SK-N-SH treated with all-trans-retinoic acid at 6 μM for 48 hours (cell line): Measurements from ENCODE around the gene ADARB2.

Experiments used
- ATAC-seq: fragments of 200-7000 bp; cut with Tn5 transposase; 3 replicates; pipeline ENCODE4 v1.9.1; 2020; ENCODE audit warnings: mild to moderate bottlenecking, moderate library complexity
- ARNTL ChIP-seq: fragments of 450-650 bp; formaldehyde crosslinking; IDR thresholded peaks from 2 replicates; pipeline ENCODE4 v1.5.0; 2020; ENCODE audit warnings: low read depth, mild to moderate bottlenecking, moderate library complexity, borderline replicate concordance
- BACH2 ChIP-seq: fragments of 250-450 bp; sonication (Bioruptor Pico); IDR thresholded peaks from 2 replicates; pipeline ENCODE4 v1.9.0; 2021; ENCODE audit warnings: mild to moderate bottlenecking, borderline replicate concordance
- CSDC2 ChIP-seq: fragments of 250-450 bp; sonication (Bioruptor Pico); IDR thresholded peaks from 2 replicates; pipeline ENCODE4 v1.5.0; 2020; ENCODE audit warnings: mild to moderate bottlenecking, moderate library complexity
- ESRRG ChIP-seq: fragments of 250-450 bp; sonication (Bioruptor Pico); IDR thresholded peaks from 2 replicates; pipeline ENCODE4 v1.6.1; 2021; ENCODE audit warnings: mild to moderate bottlenecking
- GLIS3 ChIP-seq: fragments of 250-450 bp; sonication (Bioruptor Pico); IDR thresholded peaks from 2 replicates; pipeline ENCODE4 v1.5.0; 2020; ENCODE audit warnings: mild to moderate bottlenecking, moderate library complexity
- ISL1 ChIP-seq: fragments of 250-450 bp; sonication (Bioruptor Pico); IDR thresholded peaks from 2 replicates; pipeline ENCODE4 v2.1.2; 2022; ENCODE audit warnings: mild to moderate bottlenecking, moderate library complexity
- OSR1 ChIP-seq: fragments of 250-450 bp; sonication (Bioruptor Pico); IDR thresholded peaks from 2 replicates; pipeline ENCODE4 v1.8.0; 2022; ENCODE audit warnings: moderate library complexity, mild to moderate bottlenecking, inconsistent platforms
- POU6F1 ChIP-seq: fragments of 250-450 bp; sonication (Bioruptor Pico); IDR thresholded peaks from 2 replicates; pipeline ENCODE4 v1.8.0; 2021; ENCODE audit warnings: low read depth, mild to moderate bottlenecking, moderate library complexity, borderline replicate concordance
- PPARA ChIP-seq: fragments of 250-450 bp; sonication (Bioruptor Pico); IDR thresholded peaks from 2 replicates; pipeline ENCODE4 v1.5.0; 2020; ENCODE audit warnings: mild to moderate bottlenecking, borderline replicate concordance
- RARB ChIP-seq: fragments of 250-450 bp; sonication (Bioruptor Pico); IDR thresholded peaks from 2 replicates; pipeline ENCODE4 v1.8.0; 2021; ENCODE audit warnings: mild to moderate bottlenecking, moderate library complexity
- SNAI2 ChIP-seq: fragments of 250-450 bp; sonication (Bioruptor Pico); IDR thresholded peaks from 2 replicates; pipeline ENCODE4 v1.5.0; 2020; ENCODE audit warnings: mild to moderate bottlenecking, moderate library complexity
- TCF4 ChIP-seq: fragments of 250-450 bp; sonication (Bioruptor Pico); IDR thresholded peaks from 2 replicates; pipeline ENCODE4 v1.8.0; 2021; ENCODE audit warnings: mild to moderate bottlenecking, moderate library complexity, borderline replicate concordance
- TOX ChIP-seq: fragments of 250-450 bp; sonication (Bioruptor Pico); IDR thresholded peaks from 2 replicates; pipeline ENCODE4 v1.8.0; 2021; ENCODE audit warnings: mild to moderate bottlenecking, moderate library complexity, borderline replicate concordance
- TSHZ2 ChIP-seq: fragments of 250-450 bp; sonication (Bioruptor Pico); IDR thresholded peaks from 2 replicates; pipeline ENCODE4 v1.5.0; 2020; ENCODE audit warnings: mild to moderate bottlenecking, moderate library complexity
- ZC3H10 ChIP-seq: fragments of 250-450 bp; sonication (Bioruptor Pico); IDR thresholded peaks from 2 replicates; pipeline ENCODE4 v1.5.1; 2021; ENCODE audit warnings: mild to moderate bottlenecking, moderate library complexity
- ZFP30 ChIP-seq: fragments of 450-650 bp; formaldehyde crosslinking; IDR thresholded peaks from 2 replicates; pipeline ENCODE4 v1.5.0; 2022; ENCODE audit warnings: mild to moderate bottlenecking, moderate library complexity
- ZNF70 ChIP-seq: fragments of 450-650 bp; formaldehyde crosslinking; IDR thresholded peaks from 2 replicates; pipeline ENCODE4 v1.5.0; 2020; ENCODE audit warnings: mild to moderate bottlenecking, moderate library complexity

ADARB2 gene

GRCh38 chr10:1203704-1204103, 533.6 kb downstream of the ADARB2 start:
- no peak for TF ChIP-seq ZFP30 (CRISPR knock-in tag)
- TF ChIP-seq, all 23 proteins: peak for 0
- ATAC-seq: no peak

- TF ChIP-seq OSR1 (CRISPR knock-in tag): no peak
- no peak for TF ChIP-seq ZC3H10 (CRISPR knock-in tag)
- TF ChIP-seq ISL1 (CRISPR knock-in tag): no peak
- TF ChIP-seq CSDC2 (CRISPR knock-in tag): no peak
- no peak for TF ChIP-seq SNAI2 (CRISPR knock-in tag)
- no peak for TF ChIP-seq POU6F1 (CRISPR knock-in tag)
- no peak for TF ChIP-seq PPARA (CRISPR knock-in tag)
- TF ChIP-seq BACH2: no peak
- ATAC-seq: no peak
Observed at GRCh38 chr10:1203216-1203615, 534.1 kb downstream of the ADARB2 start.

GRCh38 chr10:1202343-1202742, 535.0 kb downstream of the ADARB2 start:
- no peak for ATAC-seq
- TF ChIP-seq GLIS3 (CRISPR knock-in tag) (no peak), RARB (CRISPR knock-in tag) (no peak), TSHZ2 (CRISPR knock-in tag) (no peak), ESRRG (CRISPR knock-in tag) (no peak), TOX (CRISPR knock-in tag) (no peak)

- no peak for ATAC-seq
- TF ChIP-seq ZC3H10 (CRISPR knock-in tag) (no peak), ZNF70 (CRISPR knock-in tag) (no peak), TCF4 (no peak), TOX (CRISPR knock-in tag) (no peak), OSR1 (CRISPR knock-in tag) (no peak), RARB (CRISPR knock-in tag) (no peak), GLIS3 (CRISPR knock-in tag) (no peak), ESRRG (CRISPR knock-in tag) (no peak), ARNTL (CRISPR knock-in tag) (no peak), TSHZ2 (CRISPR knock-in tag) (no peak), ZFP30 (CRISPR knock-in tag) (no peak), BACH2 (no peak)
Observed at GRCh38 chr10:1200866-1201807, 536.2 kb downstream of the ADARB2 start.
